ENCODE measurements around the gene GPLD1. TPM values are rescaled to one million over a fixed set of nuclear protein-coding genes. Genes with fewer than 3 reads are reported as not detected.

GPLD1 gene
- total RNA-seq, 4 donors from 2014 or later, result 5.9 to 18.1 (median 13.0) TPM

GRCh38 chr6:24396824-24397223 is 92.6 kb downstream of the GPLD1 start:
- TF ChIP-seq, protein P1, sequence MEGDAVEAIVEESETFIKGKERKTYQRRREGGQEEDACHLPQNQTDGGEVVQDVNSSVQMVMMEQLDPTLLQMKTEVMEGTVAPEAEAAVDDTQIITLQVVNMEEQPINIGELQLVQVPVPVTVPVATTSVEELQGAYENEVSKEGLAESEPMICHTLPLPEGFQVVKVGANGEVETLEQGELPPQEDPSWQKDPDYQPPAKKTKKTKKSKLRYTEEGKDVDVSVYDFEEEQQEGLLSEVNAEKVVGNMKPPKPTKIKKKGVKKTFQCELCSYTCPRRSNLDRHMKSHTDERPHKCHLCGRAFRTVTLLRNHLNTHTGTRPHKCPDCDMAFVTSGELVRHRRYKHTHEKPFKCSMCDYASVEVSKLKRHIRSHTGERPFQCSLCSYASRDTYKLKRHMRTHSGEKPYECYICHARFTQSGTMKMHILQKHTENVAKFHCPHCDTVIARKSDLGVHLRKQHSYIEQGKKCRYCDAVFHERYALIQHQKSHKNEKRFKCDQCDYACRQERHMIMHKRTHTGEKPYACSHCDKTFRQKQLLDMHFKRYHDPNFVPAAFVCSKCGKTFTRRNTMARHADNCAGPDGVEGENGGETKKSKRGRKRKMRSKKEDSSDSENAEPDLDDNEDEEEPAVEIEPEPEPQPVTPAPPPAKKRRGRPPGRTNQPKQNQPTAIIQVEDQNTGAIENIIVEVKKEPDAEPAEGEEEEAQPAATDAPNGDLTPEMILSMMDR (IDR thresholded peaks at IDR 0.05; ENCODE audit: low read depth), result no peak

GRCh38 chr6:24394780-24395437 is 94.5 kb downstream of the GPLD1 start:
- TF ChIP-seq, protein P1 (IDR thresholded peaks at IDR 0.05; ENCODE audit: low read depth), result no peak

DNA sequence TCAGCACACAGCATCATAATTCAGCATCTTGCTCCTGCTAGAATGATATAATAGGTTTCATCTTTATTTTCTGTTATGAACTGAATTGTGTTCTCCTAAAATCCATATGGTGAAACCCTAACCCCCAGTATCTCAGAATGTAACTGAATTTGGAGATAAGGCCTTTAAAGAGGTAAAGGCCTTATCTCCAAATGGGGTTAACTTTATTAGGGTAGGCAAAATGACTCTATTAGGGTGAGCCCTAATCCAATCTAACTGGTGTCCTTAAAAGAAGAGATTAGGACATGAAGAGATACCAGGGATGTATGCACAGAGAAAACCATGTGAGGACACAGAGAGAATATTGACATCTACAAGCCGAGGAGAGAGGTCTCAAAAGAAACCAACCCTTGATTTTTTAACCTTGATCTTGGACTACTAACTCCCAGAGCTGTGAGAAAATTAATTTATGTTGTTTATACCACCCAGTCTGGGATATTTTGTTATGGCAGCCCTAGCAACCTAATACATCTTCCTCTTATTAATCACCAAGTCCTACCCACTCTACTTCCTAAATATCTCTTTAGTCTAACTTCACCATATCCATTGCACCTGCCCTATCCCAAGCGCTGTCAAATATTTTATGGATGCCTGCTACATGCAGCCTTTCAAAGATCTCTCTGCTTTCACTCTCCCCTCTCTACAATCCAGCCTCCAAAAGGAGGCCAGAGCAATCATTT is 95.2 kb downstream of the GPLD1 start:
- TF ChIP-seq, protein P1 (IDR thresholded peaks at IDR 0.05; ENCODE audit: low read depth), result no peak

- TF ChIP-seq, protein P1 (IDR thresholded peaks at IDR 0.05; ENCODE audit: low read depth), result no peak
These were observed 97.5 kb downstream of the GPLD1 start for GRCh38 chr6:24391756-24392405.

- TF ChIP-seq, protein P1 (IDR thresholded peaks at IDR 0.05; ENCODE audit: low read depth), result no peak
These were observed 98.2 kb downstream of the GPLD1 start for GRCh38 chr6:24391208-24391607.

DNA sequence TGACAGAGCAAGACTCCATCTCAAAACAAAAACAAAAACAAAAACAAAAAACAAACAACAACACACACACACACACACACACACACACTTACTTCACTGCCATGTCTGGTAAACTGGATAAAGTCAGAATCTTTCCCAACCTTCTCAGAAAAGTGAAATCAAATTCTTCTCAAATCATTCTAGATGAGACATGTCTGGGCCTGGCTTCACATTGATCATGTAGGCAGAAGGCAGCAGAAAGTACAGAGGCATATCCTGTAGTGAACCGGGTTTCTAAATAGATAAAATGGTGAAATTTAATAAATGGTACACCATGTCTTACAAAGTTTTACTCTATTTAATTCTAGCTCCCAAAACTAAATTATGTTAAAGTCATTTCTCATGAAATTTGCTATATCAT is 101.6 kb downstream of the GPLD1 start:
- TF ChIP-seq, protein P1 (IDR thresholded peaks at IDR 0.05; ENCODE audit: low read depth), result no peak
